HepG2 (cell line): ENCODE results near the gene ARHGEF3. TPM values are rescaled to one million over a fixed set of nuclear protein-coding genes. Genes with fewer than 3 reads are reported as not detected.
A peak's percentile ranks its signal among the peaks of the same experiment; 100 is the strongest.

Source experiments
- ATF1 ChIP-seq: IDR thresholded peaks from 2 replicates; pipeline ENCODE4 v1.6.1; 2016; ENCODE audit warnings: mild to moderate bottlenecking, control low read depth
- DNMT3B ChIP-seq: conservative IDR thresholded peaks from 2 replicates; pipeline ENCODE4 v1.6.1; 2016; ENCODE audit warnings: missing biosample characterization, control low read depth
- MEF2D ChIP-seq: sonication (generic); formaldehyde crosslinking; IDR thresholded peaks from 2 replicates; pipeline ENCODE4 v1.5.1; 2020; ENCODE audit warnings: mild to moderate bottlenecking, missing genetic modification reagents
- MEIS2 ChIP-seq: sonication (generic); formaldehyde crosslinking; IDR thresholded peaks from 2 replicates; pipeline ENCODE4 v1.9.0; 2021; ENCODE audit warnings: mild to moderate bottlenecking, missing genetic modification reagents
- NR2F1 ChIP-seq, 2 experiments: fragments of 450-650 bp in 1 of 2; formaldehyde crosslinking in 1 of 2; IDR thresholded peaks; 2 replicates each; pipeline versions ENCODE4 v1.5.0 to v1.6.1; 2016 to 2020; ENCODE audit warnings: mild to moderate bottlenecking in 1 of 2, missing compliant biosample characterization in 1 of 2, missing genetic modification reagents in 1 of 2, moderate library complexity in 1 of 2
- SALL1 ChIP-seq: sonication (generic); formaldehyde crosslinking; IDR thresholded peaks from 2 replicates; pipeline ENCODE4 v1.8.0; 2022; ENCODE audit warnings: mild to moderate bottlenecking, missing genetic modification reagents
- SOX6 ChIP-seq, 2 experiments: fragments of 450-650 bp in 1 of 2; sonication (generic) in 1 of 2; formaldehyde crosslinking in 1 of 2; IDR thresholded peaks; 2 replicates each; pipeline versions ENCODE4 v1.4.0 to v1.6.1; 2017 to 2020; ENCODE audit warnings: antibody characterized with exemption in 1 of 2, mild to moderate bottlenecking in 1 of 2, missing genetic modification reagents in 1 of 2
- ZNF24 ChIP-seq: fragments of 450-650 bp; IDR thresholded peaks from 2 replicates; pipeline ENCODE4 v1.6.1; 2017; ENCODE audit warnings: antibody characterized with exemption, mild to moderate bottlenecking
- ZNF33A ChIP-seq: sonication (generic); formaldehyde crosslinking; IDR thresholded peaks from 2 replicates; pipeline ENCODE4 v1.5.1; 2020; ENCODE audit warnings: missing genetic modification reagents, mild to moderate bottlenecking, moderate library complexity, borderline replicate concordance
- ZNF343 ChIP-seq: sonication (generic); formaldehyde crosslinking; IDR thresholded peaks from 2 replicates; pipeline ENCODE4 v1.4.0; 2020; ENCODE audit warnings: mild to moderate bottlenecking, missing genetic modification reagents
- ZNF468 ChIP-seq: sonication (generic); formaldehyde crosslinking; IDR thresholded peaks from 2 replicates; pipeline ENCODE4 v1.8.0; 2022; ENCODE audit warnings: mild to moderate bottlenecking, moderate library complexity, missing genetic modification reagents
- ZNF607 ChIP-seq: sonication (generic); formaldehyde crosslinking; IDR thresholded peaks from 2 replicates; pipeline ENCODE4 v1.5.1; 2020; ENCODE audit warnings: missing genetic modification reagents, mild to moderate bottlenecking, borderline replicate concordance
- ZNF660 ChIP-seq: sonication (generic); formaldehyde crosslinking; IDR thresholded peaks from 2 replicates; pipeline ENCODE4 v1.5.1; 2020; ENCODE audit warnings: mild to moderate bottlenecking, low read depth, missing genetic modification reagents, borderline replicate concordance
- ZSCAN29 ChIP-seq: sonication (generic); formaldehyde crosslinking; conservative IDR thresholded peaks from 2 replicates; pipeline ENCODE4 v1.4.0; 2020; ENCODE audit warnings: mild to moderate bottlenecking, missing genetic modification reagents
- polyA plus RNA-seq, 8 experiments: library from polyadenylated mRNA; depleted of rRNA in 3 of 8; stranded (reverse) in 7 of 8; unstranded in 1 of 8; fragments of >200 nt; fragmentation: Illumina TruSeq in 4 of 8; extraction: Trizol in 4 of 8; gene quantifications; 2 replicates each; pipeline versions ENCODE4 v1.2.1 to v1.2.3, GENCODE V29; 2011 to 2016; ENCODE audit warnings: low read depth in 4 of 8, missing spikeins in 1 of 8, mixed read lengths in 1 of 8; ENCODE audit not compliant: insufficient read depth in 1 of 8
- total RNA-seq, 5 experiments: library from RNA; depleted of rRNA; stranded (reverse); fragments of >200 nt; fragmentation: Illumina TruSeq; extraction: Trizol; gene quantifications; 2 replicates each; pipeline ENCODE4 v1.2.3, GENCODE V29; 2016; ENCODE audit warnings: low read depth in 1 of 5
- TF ChIP-seq, protein P1 (sequence below): sonication (generic); formaldehyde crosslinking; IDR thresholded peaks from 2 replicates; pipeline ENCODE4 v1.4.0; 2020; ENCODE audit warnings: missing genetic modification reagents
- TF ChIP-seq, protein P2 (sequence below): sonication (generic); formaldehyde crosslinking; IDR thresholded peaks from 2 replicates; pipeline ENCODE4 v1.4.0; 2020; ENCODE audit warnings: mild to moderate bottlenecking, missing genetic modification reagents
- TF ChIP-seq, protein P3 (sequence below): sonication (generic); formaldehyde crosslinking; IDR thresholded peaks from 2 replicates; pipeline ENCODE4 v1.8.0; 2022; ENCODE audit warnings: low read depth, missing genetic modification reagents
- TF ChIP-seq, protein P4 (sequence below): sonication (generic); formaldehyde crosslinking; IDR thresholded peaks from 2 replicates; pipeline ENCODE4 v1.4.0; 2020; ENCODE audit warnings: mild to moderate bottlenecking, missing genetic modification reagents

ARHGEF3 gene
- total and polyA plus RNA-seq, 2 of the 13 experiments (the other 11 are each of a cell fraction or from before 2014, with no cell fraction given): 14.8 to 23.1 TPM

DNA sequence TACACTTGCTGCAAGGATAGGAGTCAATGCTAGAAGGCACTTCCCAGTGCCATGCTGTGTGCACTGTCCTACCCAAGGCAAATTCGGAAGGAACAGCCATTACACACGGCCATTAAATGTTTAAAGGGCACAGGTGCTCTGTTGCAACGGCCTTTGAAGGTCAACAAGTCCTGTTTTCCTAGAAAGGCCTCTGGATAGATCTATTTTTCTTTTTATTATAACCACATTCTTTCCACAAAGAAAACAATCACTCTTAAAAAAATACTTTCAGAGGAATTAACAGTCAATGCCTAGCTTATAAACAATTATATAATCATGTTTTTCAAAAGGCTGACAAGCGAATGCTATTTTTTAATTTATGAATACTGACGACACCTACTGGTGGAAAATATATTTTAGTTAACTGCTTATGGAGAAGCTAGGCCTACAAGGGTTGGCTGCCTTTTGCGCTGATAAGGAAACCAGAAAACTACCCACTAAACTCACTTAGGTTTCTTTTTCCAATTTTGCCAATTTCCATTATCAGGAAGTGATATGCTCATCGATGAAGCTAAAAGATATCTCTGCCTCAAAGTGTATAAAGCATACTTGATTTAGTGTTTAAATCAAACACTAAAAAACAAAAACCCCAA, 2.4 kb downstream of the ARHGEF3 start (continued):
- TF ChIP-seq NR2F1 (CRISPR knock-in tag; IDR thresholded peaks at IDR 0.05) (peak in 1 of 2 experiments; percentile 56; a peak in 1 of 4 replicates), ZNF607 (CRISPR knock-in tag) (no peak), SOX6 (IDR thresholded peaks at IDR 0.05) (no peak), SOX6 (CRISPR knock-in tag; IDR thresholded peaks at IDR 0.05) (peak; percentile 59; the same call in 1 of the 2 replicates), ZNF24 (no peak), MEF2D (CRISPR knock-in tag) (no peak), ZNF343 (CRISPR knock-in tag) (no peak), SALL1 (CRISPR knock-in tag) (peak; percentile 61; the same call in 1 of the 2 replicates), ATF1 (no peak), ZNF33A (CRISPR knock-in tag) (no peak), ZNF468 (CRISPR knock-in tag) (no peak), DNMT3B (no peak), MEIS2 (CRISPR knock-in tag) (no peak), ZSCAN29 (CRISPR knock-in tag) (no peak), ZNF660 (CRISPR knock-in tag) (no peak)
- TF ChIP-seq, protein P1, sequence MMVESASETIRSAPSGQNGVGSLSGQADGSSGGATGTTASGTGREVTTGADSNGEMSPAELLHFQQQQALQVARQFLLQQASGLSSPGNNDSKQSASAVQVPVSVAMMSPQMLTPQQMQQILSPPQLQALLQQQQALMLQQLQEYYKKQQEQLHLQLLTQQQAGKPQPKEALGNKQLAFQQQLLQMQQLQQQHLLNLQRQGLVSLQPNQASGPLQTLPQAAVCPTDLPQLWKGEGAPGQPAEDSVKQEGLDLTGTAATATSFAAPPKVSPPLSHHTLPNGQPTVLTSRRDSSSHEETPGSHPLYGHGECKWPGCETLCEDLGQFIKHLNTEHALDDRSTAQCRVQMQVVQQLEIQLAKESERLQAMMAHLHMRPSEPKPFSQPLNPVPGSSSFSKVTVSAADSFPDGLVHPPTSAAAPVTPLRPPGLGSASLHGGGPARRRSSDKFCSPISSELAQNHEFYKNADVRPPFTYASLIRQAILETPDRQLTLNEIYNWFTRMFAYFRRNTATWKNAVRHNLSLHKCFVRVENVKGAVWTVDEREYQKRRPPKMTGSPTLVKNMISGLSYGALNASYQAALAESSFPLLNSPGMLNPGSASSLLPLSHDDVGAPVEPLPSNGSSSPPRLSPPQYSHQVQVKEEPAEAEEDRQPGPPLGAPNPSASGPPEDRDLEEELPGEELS (CRISPR knock-in tag): peak; percentile 53
- TF ChIP-seq, protein P2, sequence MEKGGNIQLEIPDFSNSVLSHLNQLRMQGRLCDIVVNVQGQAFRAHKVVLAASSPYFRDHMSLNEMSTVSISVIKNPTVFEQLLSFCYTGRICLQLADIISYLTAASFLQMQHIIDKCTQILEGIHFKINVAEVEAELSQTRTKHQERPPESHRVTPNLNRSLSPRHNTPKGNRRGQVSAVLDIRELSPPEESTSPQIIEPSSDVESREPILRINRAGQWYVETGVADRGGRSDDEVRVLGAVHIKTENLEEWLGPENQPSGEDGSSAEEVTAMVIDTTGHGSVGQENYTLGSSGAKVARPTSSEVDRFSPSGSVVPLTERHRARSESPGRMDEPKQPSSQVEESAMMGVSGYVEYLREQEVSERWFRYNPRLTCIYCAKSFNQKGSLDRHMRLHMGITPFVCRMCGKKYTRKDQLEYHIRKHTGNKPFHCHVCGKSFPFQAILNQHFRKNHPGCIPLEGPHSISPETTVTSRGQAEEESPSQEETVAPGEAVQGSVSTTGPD (CRISPR knock-in tag): no peak
- TF ChIP-seq, protein P3, sequence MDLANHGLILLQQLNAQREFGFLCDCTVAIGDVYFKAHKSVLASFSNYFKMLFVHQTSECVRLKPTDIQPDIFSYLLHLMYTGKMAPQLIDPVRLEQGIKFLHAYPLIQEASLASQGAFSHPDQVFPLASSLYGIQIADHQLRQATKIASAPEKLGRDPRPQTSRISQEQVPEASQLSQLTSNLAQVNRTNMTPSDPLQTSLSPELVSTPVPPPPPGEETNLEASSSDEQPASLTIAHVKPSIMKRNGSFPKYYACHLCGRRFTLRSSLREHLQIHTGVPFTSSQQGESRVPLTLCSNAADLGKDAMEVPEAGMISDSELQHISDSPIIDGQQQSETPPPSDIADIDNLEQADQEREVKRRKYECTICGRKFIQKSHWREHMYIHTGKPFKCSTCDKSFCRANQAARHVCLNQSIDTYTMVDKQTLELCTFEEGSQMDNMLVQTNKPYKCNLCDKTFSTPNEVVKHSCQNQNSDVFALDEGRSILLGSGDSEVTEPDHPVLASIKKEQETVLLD: no peak
- TF ChIP-seq, protein P4, sequence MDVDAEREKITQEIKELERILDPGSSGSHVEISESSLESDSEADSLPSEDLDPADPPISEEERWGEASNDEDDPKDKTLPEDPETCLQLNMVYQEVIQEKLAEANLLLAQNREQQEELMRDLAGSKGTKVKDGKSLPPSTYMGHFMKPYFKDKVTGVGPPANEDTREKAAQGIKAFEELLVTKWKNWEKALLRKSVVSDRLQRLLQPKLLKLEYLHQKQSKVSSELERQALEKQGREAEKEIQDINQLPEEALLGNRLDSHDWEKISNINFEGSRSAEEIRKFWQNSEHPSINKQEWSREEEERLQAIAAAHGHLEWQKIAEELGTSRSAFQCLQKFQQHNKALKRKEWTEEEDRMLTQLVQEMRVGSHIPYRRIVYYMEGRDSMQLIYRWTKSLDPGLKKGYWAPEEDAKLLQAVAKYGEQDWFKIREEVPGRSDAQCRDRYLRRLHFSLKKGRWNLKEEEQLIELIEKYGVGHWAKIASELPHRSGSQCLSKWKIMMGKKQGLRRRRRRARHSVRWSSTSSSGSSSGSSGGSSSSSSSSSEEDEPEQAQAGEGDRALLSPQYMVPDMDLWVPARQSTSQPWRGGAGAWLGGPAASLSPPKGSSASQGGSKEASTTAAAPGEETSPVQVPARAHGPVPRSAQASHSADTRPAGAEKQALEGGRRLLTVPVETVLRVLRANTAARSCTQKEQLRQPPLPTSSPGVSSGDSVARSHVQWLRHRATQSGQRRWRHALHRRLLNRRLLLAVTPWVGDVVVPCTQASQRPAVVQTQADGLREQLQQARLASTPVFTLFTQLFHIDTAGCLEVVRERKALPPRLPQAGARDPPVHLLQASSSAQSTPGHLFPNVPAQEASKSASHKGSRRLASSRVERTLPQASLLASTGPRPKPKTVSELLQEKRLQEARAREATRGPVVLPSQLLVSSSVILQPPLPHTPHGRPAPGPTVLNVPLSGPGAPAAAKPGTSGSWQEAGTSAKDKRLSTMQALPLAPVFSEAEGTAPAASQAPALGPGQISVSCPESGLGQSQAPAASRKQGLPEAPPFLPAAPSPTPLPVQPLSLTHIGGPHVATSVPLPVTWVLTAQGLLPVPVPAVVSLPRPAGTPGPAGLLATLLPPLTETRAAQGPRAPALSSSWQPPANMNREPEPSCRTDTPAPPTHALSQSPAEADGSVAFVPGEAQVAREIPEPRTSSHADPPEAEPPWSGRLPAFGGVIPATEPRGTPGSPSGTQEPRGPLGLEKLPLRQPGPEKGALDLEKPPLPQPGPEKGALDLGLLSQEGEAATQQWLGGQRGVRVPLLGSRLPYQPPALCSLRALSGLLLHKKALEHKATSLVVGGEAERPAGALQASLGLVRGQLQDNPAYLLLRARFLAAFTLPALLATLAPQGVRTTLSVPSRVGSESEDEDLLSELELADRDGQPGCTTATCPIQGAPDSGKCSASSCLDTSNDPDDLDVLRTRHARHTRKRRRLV (CRISPR knock-in tag): no peak
